Endothelial cell of umbilical vein (primary cell): ENCODE measurements around the gene ACER3.

ENCODE experiments used
- MAX ChIP-seq: IDR thresholded peaks from 2 replicates; pipeline ENCODE4 v1.6.1; 2011; ENCODE audit not compliant: insufficient read depth, insufficient read length
- POLR2A ChIP-seq: IDR thresholded peaks from 2 replicates; pipeline ENCODE4 v1.6.1; 2012; ENCODE audit warnings: low read depth, mild to moderate bottlenecking, control low read depth, low read length
- TF ChIP-seq, protein P1 (sequence below), 2 donors: IDR thresholded peaks; 1 replicate in 1 of 2; 2 replicates in 1 of 2; pipeline ENCODE4 v1.5.1; 2011; ENCODE audit warnings: low read length in 2 of 2, mild to moderate bottlenecking in 2 of 2, moderate library complexity in 2 of 2, control low read depth in 1 of 2, inconsistent platforms in 1 of 2, low read depth in 1 of 2; ENCODE audit not compliant: insufficient read depth in 1 of 2; ENCODE audit errors: extremely low read depth in 1 of 2

- TF ChIP-seq, protein P1, sequence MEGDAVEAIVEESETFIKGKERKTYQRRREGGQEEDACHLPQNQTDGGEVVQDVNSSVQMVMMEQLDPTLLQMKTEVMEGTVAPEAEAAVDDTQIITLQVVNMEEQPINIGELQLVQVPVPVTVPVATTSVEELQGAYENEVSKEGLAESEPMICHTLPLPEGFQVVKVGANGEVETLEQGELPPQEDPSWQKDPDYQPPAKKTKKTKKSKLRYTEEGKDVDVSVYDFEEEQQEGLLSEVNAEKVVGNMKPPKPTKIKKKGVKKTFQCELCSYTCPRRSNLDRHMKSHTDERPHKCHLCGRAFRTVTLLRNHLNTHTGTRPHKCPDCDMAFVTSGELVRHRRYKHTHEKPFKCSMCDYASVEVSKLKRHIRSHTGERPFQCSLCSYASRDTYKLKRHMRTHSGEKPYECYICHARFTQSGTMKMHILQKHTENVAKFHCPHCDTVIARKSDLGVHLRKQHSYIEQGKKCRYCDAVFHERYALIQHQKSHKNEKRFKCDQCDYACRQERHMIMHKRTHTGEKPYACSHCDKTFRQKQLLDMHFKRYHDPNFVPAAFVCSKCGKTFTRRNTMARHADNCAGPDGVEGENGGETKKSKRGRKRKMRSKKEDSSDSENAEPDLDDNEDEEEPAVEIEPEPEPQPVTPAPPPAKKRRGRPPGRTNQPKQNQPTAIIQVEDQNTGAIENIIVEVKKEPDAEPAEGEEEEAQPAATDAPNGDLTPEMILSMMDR (IDR thresholded peaks at IDR 0.05; ENCODE audit: extremely low read depth in 1 of 2, insufficient read depth in 1 of 2, low read depth in 1 of 2, low read length in 2 of 2), result no peak
- TF ChIP-seq POLR2A (no peak), MAX (no peak)
Measured at GRCh38 chr11:77064648-77065217, 204.0 kb downstream of the ACER3 start.
